Trophoblast cell (in vitro differentiated cells and primary cell): Measurements from ENCODE around the gene AFAP1L1.

ENCODE experiments used
- DNase-seq, 2 donors: peaks; one replicate each; pipeline ENCODE4 v3.0.0-alpha.2; 2016
- H2AFZ ChIP-seq: 2 replicates; pipeline ENCODE4 v1.6.1; 2013; ENCODE audit warnings: low read length, moderate library complexity, mild to moderate bottlenecking; ENCODE audit not compliant: insufficient read depth, poor library complexity
- H2AK5ac ChIP-seq: 2 replicates; pipeline ENCODE4 v1.6.1; 2013; ENCODE audit warnings: mild to moderate bottlenecking, low read length
- H2BK120ac ChIP-seq: 2 replicates; pipeline ENCODE4 v1.6.1; 2013; ENCODE audit warnings: low read length, mild to moderate bottlenecking, moderate library complexity; ENCODE audit not compliant: insufficient read depth, poor library complexity
- H2BK12ac ChIP-seq: 2 replicates; pipeline ENCODE4 v1.6.1; 2013; ENCODE audit warnings: mild to moderate bottlenecking, low read length, moderate library complexity
- H2BK5ac ChIP-seq: 2 replicates; pipeline ENCODE4 v1.6.1; 2013; ENCODE audit warnings: low read length, low read depth, moderate library complexity, mild to moderate bottlenecking; ENCODE audit not compliant: poor library complexity
- H3K14ac ChIP-seq: 2 replicates; pipeline ENCODE4 v1.6.1; 2013; ENCODE audit warnings: mild to moderate bottlenecking, low read length
- H3K18ac ChIP-seq: 2 replicates; pipeline ENCODE4 v1.6.1; 2013; ENCODE audit warnings: mild to moderate bottlenecking, low read length
- H3K23ac ChIP-seq: 2 replicates; pipeline ENCODE4 v1.6.1; 2013; ENCODE audit warnings: low read length
- H3K27ac ChIP-seq: 2 replicates; pipeline ENCODE4 v1.5.1; 2013; ENCODE audit warnings: low read depth, mild to moderate bottlenecking, inconsistent platforms, low read length, moderate library complexity
- H3K27me3 ChIP-seq: 2 replicates; pipeline ENCODE4 v1.6.1; 2013; ENCODE audit warnings: inconsistent platforms, mild to moderate bottlenecking, low read length, moderate library complexity; ENCODE audit not compliant: insufficient read depth
- H3K36me3 ChIP-seq, 2 experiments: 1 replicate in 1 of 2; 2 replicates in 1 of 2; pipeline ENCODE4 v1.6.1; 2013; ENCODE audit warnings: low read length in 2 of 2, mild to moderate bottlenecking in 2 of 2, moderate library complexity in 1 of 2; ENCODE audit not compliant: insufficient read depth in 2 of 2, control insufficient read depth in 1 of 2
- H3K4ac ChIP-seq: 2 replicates; pipeline ENCODE4 v1.6.1; 2013; ENCODE audit warnings: low read depth, mild to moderate bottlenecking, low read length, moderate library complexity
- H3K4me1 ChIP-seq, 2 experiments: 1 replicate in 1 of 2; 2 replicates in 1 of 2; pipeline ENCODE4 v1.6.1; 2013; ENCODE audit warnings: low read length in 2 of 2, mild to moderate bottlenecking in 2 of 2, moderate library complexity in 1 of 2; ENCODE audit not compliant: insufficient read depth in 2 of 2, control insufficient read depth in 1 of 2
- H3K4me2 ChIP-seq: 2 replicates; pipeline ENCODE4 v1.6.1; 2013; ENCODE audit warnings: inconsistent platforms, mild to moderate bottlenecking, low read length, moderate library complexity
- H3K4me3 ChIP-seq: 2 replicates; pipeline ENCODE4 v1.5.1; 2013; ENCODE audit warnings: mild to moderate bottlenecking, low read depth, low read length, inconsistent platforms
- H3K79me1 ChIP-seq: one replicate; pipeline ENCODE4 v1.6.1; 2013; ENCODE audit warnings: low read length
- H3K79me2 ChIP-seq: 2 replicates; pipeline ENCODE4 v1.6.1; 2013; ENCODE audit warnings: low read length, mild to moderate bottlenecking; ENCODE audit not compliant: control insufficient read depth, insufficient read depth, poor library complexity
- H3K9ac ChIP-seq: 2 replicates; pipeline ENCODE4 v1.6.1; 2013; ENCODE audit warnings: mild to moderate bottlenecking, low read length
- H3K9me3 ChIP-seq: 2 replicates; pipeline ENCODE4 v1.6.1; 2013; ENCODE audit warnings: low read depth, mild to moderate bottlenecking, control low read depth, inconsistent platforms, low read length; ENCODE audit not compliant: insufficient read depth
- H4K12ac ChIP-seq: 2 replicates; pipeline ENCODE4 v1.6.1; 2013; ENCODE audit warnings: low read depth, mild to moderate bottlenecking, low read length, moderate library complexity
- H4K8ac ChIP-seq: 2 replicates; pipeline ENCODE4 v1.6.1; 2013; ENCODE audit warnings: low read depth, mild to moderate bottlenecking, low read length, moderate library complexity
- H4K91ac ChIP-seq: one replicate; pipeline ENCODE4 v1.6.1; 2013; ENCODE audit warnings: low read depth, mild to moderate bottlenecking, low read length, moderate library complexity
- WGBS: extraction: QIAGEN DNeasy Blood & Tissue Kit; methylation state at CpG from one replicate; pipeline ENCODE4 v1.1.7; 2013; ENCODE audit warnings: missing lambda C conversion rate; ENCODE audit not compliant: insufficient read length, insufficient coverage; ENCODE audit errors: extremely low coverage; 5-methylcytosine and 5-hydroxymethylcytosine counted together

The AFAP1L1 gene

GRCh38 chr5:149363936-149364335, 92.3 kb downstream of the AFAP1L1 start:
- Histone ChIP-seq H3K4me3 (no peak overlapping the region), H3K9me3 (no peaks in the 10 kb centered on the region), H2AFZ (no peak overlapping the region), H2BK5ac (no peak overlapping the region), H3K79me1 (no peaks in the 10 kb centered on the region), H3K36me3 (no peaks in the 10 kb centered on the region), H3K4me2 (no peak overlapping the region), H2BK120ac (no peak overlapping the region), H3K23ac (no peak overlapping the region), H3K79me2 (no peaks in the 10 kb centered on the region), H4K91ac (no peak overlapping the region), H2BK12ac (no peak overlapping the region), H3K27me3 (no peaks in the 10 kb centered on the region), H3K4ac (no peak overlapping the region), H2AK5ac (no peak overlapping the region), H3K27ac (no peak overlapping the region), H4K12ac (no peak overlapping the region), H3K14ac (no peak overlapping the region), H3K4me1 (peaks cover 3% of the 10 kb centered on the region in 2 experiments), H4K8ac (no peak overlapping the region), H3K18ac (no peak overlapping the region), H3K9ac (no peak overlapping the region)
- no peak for DNase-seq
- no CpG with 5 or more reads among the region's 9 CpGs for WGBS

GRCh38 chr5:149364719-149365118, 93.1 kb downstream of the AFAP1L1 start:
- Histone ChIP-seq H3K23ac (no peak overlapping the region), H3K36me3 (no peaks in the 10 kb centered on the region), H3K27ac (no peak overlapping the region), H4K91ac (no peak overlapping the region), H3K4ac (no peak overlapping the region), H3K4me1 (peaks cover 3% of the 10 kb centered on the region in 2 experiments), H3K4me3 (no peak overlapping the region), H3K79me2 (no peaks in the 10 kb centered on the region), H4K8ac (no peak overlapping the region), H4K12ac (no peak overlapping the region), H2BK12ac (no peak overlapping the region), H2BK120ac (no peak overlapping the region), H2AK5ac (no peak overlapping the region), H2BK5ac (no peak overlapping the region), H3K14ac (no peak overlapping the region), H3K27me3 (no peaks in the 10 kb centered on the region), H2AFZ (no peak overlapping the region), H3K18ac (no peak overlapping the region), H3K9ac (no peak overlapping the region), H3K4me2 (no peak overlapping the region), H3K79me1 (no peaks in the 10 kb centered on the region), H3K9me3 (no peaks in the 10 kb centered on the region)
- DNase-seq: no peak
- no CpG with 5 or more reads among the region's 2 CpGs for WGBS

GRCh38 chr5:149365418-149365817, 93.8 kb downstream of the AFAP1L1 start:
- H3K27me3 ChIP-seq: no peaks in the 10 kb centered on the region
- WGBS: no CpG with 5 or more reads among the region's 6 CpGs
- H2BK12ac ChIP-seq: no peak overlapping the region
- H3K23ac ChIP-seq: no peak overlapping the region
- no peak overlapping the region for H4K12ac ChIP-seq
- H3K14ac ChIP-seq: no peak overlapping the region
- no peak overlapping the region for H2BK5ac ChIP-seq
- no peak overlapping the region for H3K4me2 ChIP-seq
- peaks cover 3% of the 10 kb centered on the region in 2 experiments for H3K4me1 ChIP-seq
- DNase-seq: no peak
- H3K79me2 ChIP-seq: no peaks in the 10 kb centered on the region
- no peaks in the 10 kb centered on the region for H3K79me1 ChIP-seq
- no peak overlapping the region for H2AK5ac ChIP-seq
- H3K9ac ChIP-seq: no peak overlapping the region
- no peak overlapping the region for H4K91ac ChIP-seq
- H3K36me3 ChIP-seq: no peaks in the 10 kb centered on the region
- H3K4ac ChIP-seq: no peak overlapping the region
- H3K4me3 ChIP-seq: no peak overlapping the region
- H3K9me3 ChIP-seq: no peaks in the 10 kb centered on the region
- H2BK120ac ChIP-seq: no peak overlapping the region
- H2AFZ ChIP-seq: no peak overlapping the region
- H3K18ac ChIP-seq: no peak overlapping the region
- no peak overlapping the region for H4K8ac ChIP-seq
- no peak overlapping the region for H3K27ac ChIP-seq

GRCh38 chr5:149366169-149366729, 94.6 kb downstream of the AFAP1L1 start:
- no peak overlapping the region for H3K4ac ChIP-seq
- no CpG with 5 or more reads among the region's 1 CpG for WGBS
- no peaks in the 10 kb centered on the region for H3K9me3 ChIP-seq
- H3K4me1 ChIP-seq: peaks cover 3% of the 10 kb centered on the region in 2 experiments
- no peak overlapping the region for H3K27ac ChIP-seq
- no peaks in the 10 kb centered on the region for H3K27me3 ChIP-seq
- no peak overlapping the region for H2BK5ac ChIP-seq
- H2AK5ac ChIP-seq: no peak overlapping the region
- H3K9ac ChIP-seq: no peak overlapping the region
- no peak overlapping the region for H3K4me2 ChIP-seq
- H2AFZ ChIP-seq: no peak overlapping the region
- H4K8ac ChIP-seq: no peak overlapping the region
- no peak overlapping the region for H3K18ac ChIP-seq
- H4K12ac ChIP-seq: no peak overlapping the region
- no peak overlapping the region for H2BK120ac ChIP-seq
- H4K91ac ChIP-seq: no peak overlapping the region
- no peak overlapping the region for H2BK12ac ChIP-seq
- H3K79me1 ChIP-seq: no peaks in the 10 kb centered on the region
- H3K4me3 ChIP-seq: no peak overlapping the region
- H3K23ac ChIP-seq: no peak overlapping the region
- no peaks in the 10 kb centered on the region for H3K36me3 ChIP-seq
- H3K79me2 ChIP-seq: no peaks in the 10 kb centered on the region
- H3K14ac ChIP-seq: no peak overlapping the region
- DNase-seq: no peak
